HPDE6-E6E7 (cell line): ENCODE data around the gene TMEM151B.
A peak's percentile ranks its signal among the peaks of the same experiment; 100 is the strongest.
"Not testable (repeated sequence)": the region's sequence is repeated elsewhere in the genome, so short reads cannot be mapped to it uniquely, and the experiment has no call there.

Experiments used
- DNase-seq: peaks from one replicate; pipeline ENCODE4 v3.0.0; 2011; ENCODE audit warnings: missing footprints; ENCODE audit errors: extremely low spot score

Gene TMEM151B

GRCh38 chr6:44333942-44334341 is 63.7 kb downstream of the TMEM151B start:
- no peak for DNase-seq

- no peak for DNase-seq
Observed at GRCh38 chr6:44335631-44336030, 65.4 kb downstream of the TMEM151B start.

- peak; percentile 51 for DNase-seq
Observed at GRCh38 chr6:44338228-44339122, 68.2 kb downstream of the TMEM151B start.

- no peak for DNase-seq
Observed at GRCh38 chr6:44339301-44339700, 69.1 kb downstream of the TMEM151B start.

- peak; percentile 73 for DNase-seq
Observed at GRCh38 chr6:44339763-44340625, 69.7 kb downstream of the TMEM151B start.

- no peak for DNase-seq
Observed at GRCh38 chr6:44341095-44341890, 71.0 kb downstream of the TMEM151B start.

- DNase-seq, result no peak
Observed at GRCh38 chr6:44342052-44342451, 71.8 kb downstream of the TMEM151B start.

GRCh38 chr6:44342489-44342888 is 72.2 kb downstream of the TMEM151B start, which contains the start of gene SPATS1:
Gene SPATS1, plus strand, starts transcription at chr6:44342650. Its CDS starts 446 bp downstream, at chr6:44343096.
- no peak for DNase-seq

GRCh38 chr6:44346818-44347217 is 76.6 kb downstream of the TMEM151B start:
- DNase-seq, result not testable (repeated sequence)

GRCh38 chr6:44349904-44350649 is 79.8 kb downstream of the TMEM151B start:
- DNase-seq, result no peak

GRCh38 chr6:44350650-44350994 is 80.4 kb downstream of the TMEM151B start:
- DNase-seq, result not testable (repeated sequence)

GRCh38 chr6:44352259-44352658 is 82.0 kb downstream of the TMEM151B start:
- DNase-seq, result no peak

- no peak for DNase-seq
Observed at GRCh38 chr6:44353336-44353735, 83.1 kb downstream of the TMEM151B start.

GRCh38 chr6:44355640-44356039 is 85.4 kb downstream of the TMEM151B start:
- no peak for DNase-seq

GRCh38 chr6:44356487-44356886 is 86.2 kb downstream of the TMEM151B start:
- no peak for DNase-seq
